AG04449 (cell line): Measurements from ENCODE around the gene UNC79.

ENCODE experiments used
- CTCF ChIA-PET: fragments of 350-600 bp; formaldehyde crosslinking; extraction: SDS; loops from one replicate; lab custom pipeline; 2021; ENCODE audit warnings: antibody characterized with exemption; lab: Yijun Ruan, JAX
- POLR2A ChIA-PET: fragments of 400-600, 350-600 bp; formaldehyde crosslinking; extraction: SDS; loops from one replicate; lab custom pipeline; 2020; ENCODE audit warnings: antibody characterized with exemption, inconsistent platforms; lab: Yijun Ruan, JAX
- DNase-seq: peaks from one replicate; pipeline ENCODE4 v3.0.0-alpha.2; 2010; ENCODE audit warnings: low read depth, low spot score
- H3K4me3 ChIP-seq: 2 replicates; pipeline ENCODE4 v1.5.1; 2011; ENCODE audit warnings: low read depth, mild to moderate bottlenecking, control low read depth, low read length
- CTCF ChIP-seq: IDR thresholded peaks from one replicate; pipeline ENCODE4 v1.5.1; 2011; ENCODE audit warnings: mild to moderate bottlenecking, moderate library complexity, low read length, control low read depth, inconsistent platforms; ENCODE audit not compliant: insufficient read depth; ENCODE audit errors: missing control alignments

Gene UNC79

GRCh38 chr14:93536945-93537344 lies 106.2 kb downstream of the UNC79 start:
- POLR2A ChIA-PET: no interaction called here
- no peak for DNase-seq
- no peak for TF ChIP-seq CTCF
- H3K4me3 ChIP-seq: no peak overlapping the region
- CTCF ChIA-PET: no interaction called here

GRCh38 chr14:93537951-93538350 lies 107.2 kb downstream of the UNC79 start:
- ChIA-PET POLR2A (no interaction called here), CTCF (no interaction called here)
- DNase-seq: no peak
- TF ChIP-seq CTCF: no peak
- no peak overlapping the region for H3K4me3 ChIP-seq

GRCh38 chr14:93538413-93538812 lies 107.7 kb downstream of the UNC79 start:
- DNase-seq: no peak
- no peak overlapping the region for H3K4me3 ChIP-seq
- no peak for TF ChIP-seq CTCF
- ChIA-PET POLR2A (no interaction called here), CTCF (no interaction called here)

GRCh38 chr14:93540235-93540634 lies 109.5 kb downstream of the UNC79 start:
- no peak for DNase-seq
- POLR2A ChIA-PET: no interaction called here
- CTCF ChIA-PET: no interaction called here
- TF ChIP-seq CTCF: no peak
- no peak overlapping the region for H3K4me3 ChIP-seq

GRCh38 chr14:93543766-93544165 lies 113.0 kb downstream of the UNC79 start:
- ChIA-PET CTCF (interaction anchor here (1.1 to 2.9 kb wide), 3 partner anchors 10 to 337 kb away, joined by 4 to 16 read pairs (median 4); partner anchors contain the start of genes GON7 and UBR7), POLR2A (no interaction called here)
- no peak overlapping the region for H3K4me3 ChIP-seq
- no peak for DNase-seq
- TF ChIP-seq CTCF: no peak

GRCh38 chr14:93544212-93544611 lies 113.5 kb downstream of the UNC79 start:
- no peak for TF ChIP-seq CTCF
- H3K4me3 ChIP-seq: no peak overlapping the region
- ChIA-PET CTCF (interaction anchor here (1.1 to 1.2 kb wide), 3 partner anchors 10 to 337 kb away, joined by 3 to 4 read pairs (median 4); partner anchors contain the start of genes GON7 and UBR7), POLR2A (no interaction called here)
- no peak for DNase-seq
